Neural progenitor cell (in vitro differentiated cells): Measurements from ENCODE around the gene EEF2KMT. TPM values are rescaled to one million over a fixed set of nuclear protein-coding genes. Genes with fewer than 3 reads are reported as not detected.
A peak's percentile ranks its signal among the peaks of the same experiment; 100 is the strongest.
"Not testable (repeated sequence)": the region's sequence is repeated elsewhere in the genome, so short reads cannot be mapped to it uniquely, and the experiment has no call there.

ENCODE experiments used
- DNase-seq: peaks from one replicate; pipeline ENCODE4 v3.0.0-alpha.2; 2016; ENCODE audit warnings: low spot score
- H2AFZ ChIP-seq: fragments of 200-600 bp; sonication (generic); replicated peaks from 2 replicates; pipeline ENCODE4 v1.6.1; 2016; ENCODE audit warnings: antibody characterized with exemption
- H3F3A ChIP-seq: fragments of 200-600 bp; sonication (generic); 2 replicates; pipeline ENCODE4 v1.6.1; 2016; ENCODE audit warnings: antibody characterized with exemption, low read depth
- H3K27ac ChIP-seq: fragments of 200-600 bp; sonication (generic); 2 replicates; pipeline ENCODE4 v1.5.1; 2016; ENCODE audit warnings: mild to moderate bottlenecking
- H3K27me3 ChIP-seq: fragments of 200-600 bp; sonication (generic); 2 replicates; pipeline ENCODE4 v1.6.1; 2016; ENCODE audit warnings: mild to moderate bottlenecking, moderate library complexity
- H3K36me3 ChIP-seq: fragments of 200-600 bp; sonication (generic); 2 replicates; pipeline ENCODE4 v1.5.1; 2016
- H3K4me1 ChIP-seq: fragments of 200-600 bp; sonication (generic); 2 replicates; pipeline ENCODE4 v1.6.1; 2016; ENCODE audit warnings: mixed run types
- H3K4me2 ChIP-seq: fragments of 200-600 bp; sonication (generic); 2 replicates; pipeline ENCODE4 v1.6.1; 2016
- H3K4me3 ChIP-seq: fragments of 200-600 bp; sonication (generic); 2 replicates; pipeline ENCODE4 v1.5.1; 2016
- H3K79me2 ChIP-seq: fragments of 200-600 bp; sonication (generic); 2 replicates; pipeline ENCODE4 v1.6.1; 2016; ENCODE audit warnings: low read depth
- H3K9ac ChIP-seq: fragments of 200-600 bp; sonication (generic); 2 replicates; pipeline ENCODE4 v1.6.1; 2016
- H3K9me3 ChIP-seq: fragments of 200-600 bp; sonication (generic); 2 replicates; pipeline ENCODE4 v1.5.1; 2016; ENCODE audit warnings: low read depth
- H4K20me1 ChIP-seq: fragments of 200-600 bp; sonication (generic); 2 replicates; pipeline ENCODE4 v1.6.1; 2016; ENCODE audit warnings: low read depth
- H3K27ac Mint-ChIP-seq: 3 replicates; pipeline ENCODE4 v1.8.0; 2021; ENCODE audit warnings: mixed read lengths
- H3K27me3 Mint-ChIP-seq: 2 replicates; pipeline ENCODE4 v1.8.0; 2022; ENCODE audit warnings: low read depth, mild to moderate bottlenecking, inconsistent platforms, moderate library complexity, mixed read lengths; ENCODE audit not compliant: insufficient read depth
- H3K36me3 Mint-ChIP-seq: 3 replicates; pipeline ENCODE4 v1.8.0; 2021; ENCODE audit warnings: mixed read lengths
- H3K4me1 Mint-ChIP-seq: 3 replicates; pipeline ENCODE4 v1.8.0; 2021; ENCODE audit warnings: mixed read lengths
- H3K4me3 Mint-ChIP-seq: 3 replicates; pipeline ENCODE4 v1.8.0; 2021; ENCODE audit warnings: mild to moderate bottlenecking, moderate library complexity, mixed read lengths
- H3K9me3 Mint-ChIP-seq: 3 replicates; pipeline ENCODE4 v1.8.0; 2020; ENCODE audit warnings: mixed read lengths
- EZH2 ChIP-seq: fragments of 200-600 bp; sonication (generic); IDR thresholded peaks from 2 replicates; pipeline ENCODE4 v1.6.1; 2017; ENCODE audit warnings: antibody characterized with exemption, mild to moderate bottlenecking, moderate library complexity
- EZH2phosphoT487 ChIP-seq: fragments of 200-600 bp; sonication (generic); IDR thresholded peaks from 2 replicates; pipeline ENCODE4 v1.6.1; 2017; ENCODE audit warnings: antibody characterized with exemption
- total RNA-seq: library from RNA; depleted of rRNA; stranded (reverse); fragments of >200 nt; gene quantifications from 2 replicates; pipeline ENCODE4 v1.2.3, GENCODE V29; 2015; ENCODE audit warnings: low replicate concordance
- TF ChIP-seq, protein P1 (sequence below): fragments of 200-600 bp; sonication (generic); IDR thresholded peaks from 2 replicates; pipeline ENCODE4 v1.5.1; 2017; ENCODE audit warnings: antibody characterized with exemption, mild to moderate bottlenecking

Gene EEF2KMT, protein sequence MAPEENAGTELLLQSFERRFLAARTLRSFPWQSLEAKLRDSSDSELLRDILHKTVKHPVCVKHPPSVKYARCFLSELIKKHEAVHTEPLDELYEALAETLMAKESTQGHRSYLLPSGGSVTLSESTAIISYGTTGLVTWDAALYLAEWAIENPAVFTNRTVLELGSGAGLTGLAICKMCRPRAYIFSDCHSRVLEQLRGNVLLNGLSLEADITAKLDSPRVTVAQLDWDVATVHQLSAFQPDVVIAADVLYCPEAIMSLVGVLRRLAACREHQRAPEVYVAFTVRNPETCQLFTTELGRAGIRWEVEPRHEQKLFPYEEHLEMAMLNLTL
- 4.1 and 10.7 TPM in 2 replicates for total RNA-seq

DNA sequence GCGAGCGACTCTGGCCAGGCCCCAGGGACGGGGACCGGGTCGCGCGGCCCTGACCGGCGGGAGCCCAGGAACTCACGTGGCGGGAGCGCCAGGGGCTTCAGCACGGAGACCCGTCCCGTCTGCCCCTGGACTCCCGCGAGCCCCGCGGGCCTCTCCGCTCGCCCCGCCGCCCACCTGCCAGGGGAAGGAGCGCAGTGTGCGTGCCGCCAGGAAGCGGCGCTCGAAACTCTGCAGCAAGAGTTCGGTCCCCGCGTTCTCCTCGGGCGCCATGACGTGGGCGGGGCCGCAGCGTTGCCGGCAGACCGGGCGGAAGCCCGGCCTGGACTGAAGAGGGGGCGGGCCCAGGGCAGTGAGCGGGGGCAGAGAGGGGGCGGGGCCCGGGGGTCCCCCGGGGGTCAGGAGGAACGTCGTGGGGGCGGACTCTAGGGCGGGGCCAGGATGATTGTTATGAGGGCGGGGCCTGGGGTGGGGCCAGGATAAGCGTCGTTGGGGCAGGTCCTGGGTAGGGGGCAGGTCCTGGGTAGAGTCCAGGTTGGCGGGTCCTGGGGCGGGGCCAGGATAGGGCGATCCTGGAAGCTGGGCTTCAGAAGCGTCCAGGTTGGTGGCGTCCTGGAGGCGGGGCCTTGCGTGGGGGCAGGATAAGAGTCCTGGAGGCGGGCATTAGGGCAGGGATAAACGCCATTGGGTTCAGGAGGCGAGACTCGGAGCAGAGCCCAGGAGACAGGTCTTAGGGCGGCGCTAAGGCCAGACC lies at the start of gene EEF2KMT:
Gene EEF2KMT, minus strand, starts transcription at position 326 of the 751 bp plus-strand sequence. Its CDS starts 56 bp downstream, at position 270.
- not testable (repeated sequence) for H3K9me3 Mint-ChIP-seq, H3K27ac ChIP-seq

DNA sequence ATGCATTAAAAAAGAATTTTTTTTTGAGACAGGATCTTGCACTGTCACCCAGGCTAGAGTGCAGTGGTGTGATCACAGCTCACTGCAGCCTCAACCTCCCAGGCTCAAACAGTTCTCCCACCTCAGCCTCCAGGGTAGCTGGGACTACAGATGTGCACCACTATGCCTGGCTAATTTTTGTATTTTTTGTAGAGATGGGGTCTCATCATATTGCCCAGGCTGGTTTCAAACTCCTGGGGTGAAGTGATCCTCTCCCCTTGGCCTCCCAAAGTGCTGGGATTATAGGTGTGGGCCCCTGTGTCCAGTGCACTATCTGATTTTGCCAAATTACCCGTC lies 47.0 kb upstream of the EEF2KMT start:
- H3K4me2 ChIP-seq, H3K27ac ChIP-seq, H3F3A ChIP-seq, H3K4me3 ChIP-seq, H3K27me3 ChIP-seq, H4K20me1 ChIP-seq, H3K4me1 ChIP-seq, H3K36me3 Mint-ChIP-seq, H2AFZ ChIP-seq, H3K27ac Mint-ChIP-seq, DNase-seq, H3K9ac ChIP-seq, H3K9me3 Mint-ChIP-seq, H3K4me1 Mint-ChIP-seq, H3K79me2 ChIP-seq, H3K36me3 ChIP-seq, H3K9me3 ChIP-seq, H3K4me3 Mint-ChIP-seq: not testable (repeated sequence)
- peaks cover 10% of the 10 kb centered on the region for H3K27me3 Mint-ChIP-seq

More for the DNA sequence above, at the start of gene EEF2KMT:
- not testable (repeated sequence) for H3K27me3 ChIP-seq, H3K4me1 ChIP-seq, H3K36me3 Mint-ChIP-seq, H4K20me1 ChIP-seq, H3K36me3 ChIP-seq, H3K4me1 Mint-ChIP-seq, H3F3A ChIP-seq, H3K27me3 Mint-ChIP-seq, H3K79me2 ChIP-seq, H3K9me3 ChIP-seq
- H3K4me2 ChIP-seq, result peak within 1 kb of the TSS; percentile 95
- H3K9ac ChIP-seq, result peak within 1 kb of the TSS; percentile 8
- Mint-ChIP-seq H3K4me3 (peak within 1 kb of the TSS; percentile 91), H3K27ac (peak within 1 kb of the TSS; percentile 25)
- H3K4me3 ChIP-seq, result peak within 1 kb of the TSS; percentile 86
- H2AFZ ChIP-seq, result peak within 1 kb of the TSS; percentile 100
- peak; percentile 99 for DNase-seq

DNA sequence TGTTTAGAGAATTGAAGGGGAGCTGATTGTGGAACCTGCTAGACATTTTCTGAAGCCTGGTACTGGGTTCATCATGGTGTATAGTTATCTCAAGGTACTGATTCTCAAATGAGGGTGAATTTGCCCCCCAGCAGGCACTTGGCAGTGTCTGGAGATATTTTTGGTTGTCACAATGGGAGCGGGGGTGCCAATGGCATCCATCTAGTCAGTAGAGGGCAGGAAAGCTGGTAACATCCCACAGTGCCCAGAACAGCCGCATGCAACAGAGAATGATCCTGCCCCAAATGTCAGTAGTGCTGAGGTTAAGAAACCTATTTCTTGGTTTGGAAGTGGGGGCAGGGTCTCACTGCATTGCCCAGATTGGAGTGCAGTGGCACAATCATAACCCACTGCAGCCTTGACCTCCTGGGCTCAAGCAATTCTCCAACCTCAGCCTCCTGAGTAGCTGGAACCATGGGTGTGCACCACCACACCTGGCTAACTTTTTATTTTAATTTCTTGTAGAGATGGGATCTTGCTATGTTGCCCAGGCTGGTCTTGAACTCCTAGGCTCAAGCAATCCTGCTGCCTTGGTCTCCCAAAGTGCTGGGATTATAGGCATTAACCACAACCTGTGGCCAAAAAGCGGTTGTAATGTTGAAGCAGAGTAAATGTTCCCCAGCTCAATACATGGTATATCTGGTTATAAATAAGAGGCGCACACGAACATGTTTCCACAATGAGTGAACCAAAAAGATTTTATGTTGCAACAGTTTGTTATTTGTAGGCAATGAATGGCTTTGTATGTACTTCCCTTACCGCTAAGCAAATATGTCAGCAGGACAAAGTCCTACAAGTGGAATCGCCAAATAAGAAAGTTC lies 46.4 kb upstream of the EEF2KMT start:
- TF ChIP-seq, protein P1, sequence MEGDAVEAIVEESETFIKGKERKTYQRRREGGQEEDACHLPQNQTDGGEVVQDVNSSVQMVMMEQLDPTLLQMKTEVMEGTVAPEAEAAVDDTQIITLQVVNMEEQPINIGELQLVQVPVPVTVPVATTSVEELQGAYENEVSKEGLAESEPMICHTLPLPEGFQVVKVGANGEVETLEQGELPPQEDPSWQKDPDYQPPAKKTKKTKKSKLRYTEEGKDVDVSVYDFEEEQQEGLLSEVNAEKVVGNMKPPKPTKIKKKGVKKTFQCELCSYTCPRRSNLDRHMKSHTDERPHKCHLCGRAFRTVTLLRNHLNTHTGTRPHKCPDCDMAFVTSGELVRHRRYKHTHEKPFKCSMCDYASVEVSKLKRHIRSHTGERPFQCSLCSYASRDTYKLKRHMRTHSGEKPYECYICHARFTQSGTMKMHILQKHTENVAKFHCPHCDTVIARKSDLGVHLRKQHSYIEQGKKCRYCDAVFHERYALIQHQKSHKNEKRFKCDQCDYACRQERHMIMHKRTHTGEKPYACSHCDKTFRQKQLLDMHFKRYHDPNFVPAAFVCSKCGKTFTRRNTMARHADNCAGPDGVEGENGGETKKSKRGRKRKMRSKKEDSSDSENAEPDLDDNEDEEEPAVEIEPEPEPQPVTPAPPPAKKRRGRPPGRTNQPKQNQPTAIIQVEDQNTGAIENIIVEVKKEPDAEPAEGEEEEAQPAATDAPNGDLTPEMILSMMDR, result no peak
- TF ChIP-seq EZH2, result no peak
- TF ChIP-seq EZH2phosphoT487, result no peak
- Histone ChIP-seq H3K9ac (no peak overlapping the region), H3K4me1 (no peaks in the 10 kb centered on the region), H3K36me3 (no peaks in the 10 kb centered on the region), H3F3A (no peaks in the 10 kb centered on the region), H3K79me2 (no peaks in the 10 kb centered on the region), H3K9me3 (no peaks in the 10 kb centered on the region), H4K20me1 (no peaks in the 10 kb centered on the region), H2AFZ (no peak overlapping the region), H3K27me3 (no peaks in the 10 kb centered on the region), H3K4me3 (no peak overlapping the region), H3K27ac (no peak overlapping the region), H3K4me2 (no peak overlapping the region)
- H3K4me3 Mint-ChIP-seq, result no peak overlapping the region
- H3K36me3 Mint-ChIP-seq, result no peaks in the 10 kb centered on the region
- H3K27me3 Mint-ChIP-seq, result peaks cover 10% of the 10 kb centered on the region
- no peaks in the 10 kb centered on the region for H3K4me1 Mint-ChIP-seq
- peaks cover 2% of the 10 kb centered on the region for H3K9me3 Mint-ChIP-seq
- no peak for DNase-seq
- no peak overlapping the region for H3K27ac Mint-ChIP-seq

DNA sequence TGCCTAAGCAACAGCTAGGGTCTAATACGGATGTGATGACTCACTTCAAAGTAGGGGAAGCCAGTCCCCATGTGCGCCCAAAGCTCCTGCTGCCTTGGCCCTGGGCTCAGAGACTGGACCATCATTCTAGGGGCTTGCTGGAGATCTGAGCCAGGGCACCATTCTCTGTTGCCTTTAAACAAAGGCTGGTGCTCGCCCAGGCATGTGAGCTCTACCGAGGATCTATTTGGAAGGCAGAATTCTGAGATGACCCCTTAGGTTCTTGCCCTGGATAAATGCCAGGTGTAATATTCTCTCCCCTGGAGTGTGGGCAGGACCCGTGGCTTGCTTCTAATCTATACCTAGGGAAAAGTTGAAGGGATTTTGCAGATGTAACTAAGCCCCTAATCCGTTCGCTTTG lies 42.6 kb upstream of the EEF2KMT start:
- H3K4me3 ChIP-seq, H3K36me3 Mint-ChIP-seq, H3K79me2 ChIP-seq, H3K4me1 Mint-ChIP-seq, DNase-seq, H3K9me3 ChIP-seq, H3K27me3 ChIP-seq, H3K36me3 ChIP-seq, H3K4me3 Mint-ChIP-seq, H3F3A ChIP-seq, H3K9ac ChIP-seq, H2AFZ ChIP-seq, H3K4me1 ChIP-seq, H4K20me1 ChIP-seq, H3K27ac ChIP-seq, H3K4me2 ChIP-seq, H3K27ac Mint-ChIP-seq, H3K9me3 Mint-ChIP-seq: not testable (repeated sequence)
- peaks cover 10% of the 10 kb centered on the region for H3K27me3 Mint-ChIP-seq

DNA sequence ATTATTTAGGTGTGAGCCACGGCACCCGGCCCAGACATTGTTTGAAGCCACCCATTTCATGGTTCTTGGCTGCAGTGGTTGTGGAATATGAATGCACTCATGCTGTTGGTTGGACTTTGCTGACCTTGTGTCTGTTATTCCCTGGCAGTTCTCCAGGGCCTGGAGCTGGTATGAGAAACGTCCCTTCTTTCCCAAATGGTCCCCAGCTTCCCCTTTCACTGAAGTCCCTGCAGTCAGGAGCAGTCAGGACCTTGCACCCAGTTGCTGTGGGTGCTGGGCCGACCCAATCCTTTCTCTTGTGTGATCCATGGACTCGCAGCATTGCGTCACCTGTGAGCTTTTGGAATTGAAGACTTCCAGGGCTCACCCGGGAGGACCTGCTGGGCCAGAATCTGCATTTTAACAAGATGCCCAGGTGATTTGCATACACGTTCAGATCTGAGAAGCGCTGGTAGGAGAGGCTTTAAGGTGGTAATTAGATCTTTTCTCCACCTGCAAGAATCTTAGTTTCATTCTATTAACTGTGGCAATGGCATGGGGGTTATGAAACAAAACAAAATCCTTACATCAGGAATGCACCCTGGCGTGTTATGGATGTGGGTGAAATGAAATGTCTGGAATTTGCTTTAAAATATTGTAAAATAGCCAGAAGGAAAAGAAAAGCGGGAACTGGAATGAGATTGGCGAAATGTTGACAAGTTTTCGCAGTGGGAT lies 37.3 kb upstream of the EEF2KMT start:
- not testable (repeated sequence) for H3K27ac Mint-ChIP-seq, H3K4me3 ChIP-seq, H4K20me1 ChIP-seq, H3K4me1 ChIP-seq, H3K9me3 ChIP-seq, H3K27me3 Mint-ChIP-seq, H3K27me3 ChIP-seq, H3K4me2 ChIP-seq, H3K27ac ChIP-seq, H3K4me3 Mint-ChIP-seq, H3K9me3 Mint-ChIP-seq, H3K4me1 Mint-ChIP-seq, H3K36me3 ChIP-seq, H3K9ac ChIP-seq, H3K79me2 ChIP-seq, H3K36me3 Mint-ChIP-seq, DNase-seq, H3F3A ChIP-seq
- peak overlapping the region; percentile 57 for H2AFZ ChIP-seq
